HG03432 (cell line): Measurements from ENCODE around the gene TFG.
A peak's percentile ranks its signal among the peaks of the same experiment; 100 is the strongest.

ENCODE experiments used
- ATAC-seq: cut with Tn5 transposase; IDR thresholded peaks from one replicate; pipeline ENCODE4 v1.9.1; 2021; ENCODE audit warnings: mild to moderate bottlenecking, moderate library complexity; ENCODE audit not compliant: unreplicated experiment

The TFG gene

GRCh38 chr3:100789579-100789978 lies 80.3 kb downstream of the TFG start:
- no peak for ATAC-seq

GRCh38 chr3:100796556-100796955 lies 87.3 kb downstream of the TFG start:
- ATAC-seq, result peak; percentile 67

GRCh38 chr3:100798012-100798411 lies 88.7 kb downstream of the TFG start:
- ATAC-seq, result no peak
